Fibroblast of lung (primary cell): ENCODE measurements around the gene TPX2.

Experiments
- EZH2 ChIP-seq: IDR thresholded peaks from 2 replicates; pipeline ENCODE4 v1.5.1; 2012; ENCODE audit warnings: low read length, control low read depth, mild to moderate bottlenecking; ENCODE audit errors: missing control alignments
- TF ChIP-seq, protein P1 (sequence below), 2 donors: IDR thresholded peaks in 1 of 2; conservative IDR thresholded peaks in 1 of 2; 1 replicate in 1 of 2; 2 replicates in 1 of 2; pipeline ENCODE4 v1.5.1; 2011 to 2012; ENCODE audit warnings: low read length in 2 of 2, control low read depth in 1 of 2, inconsistent platforms in 1 of 2, low read depth in 1 of 2, mild to moderate bottlenecking in 1 of 2

DNA sequence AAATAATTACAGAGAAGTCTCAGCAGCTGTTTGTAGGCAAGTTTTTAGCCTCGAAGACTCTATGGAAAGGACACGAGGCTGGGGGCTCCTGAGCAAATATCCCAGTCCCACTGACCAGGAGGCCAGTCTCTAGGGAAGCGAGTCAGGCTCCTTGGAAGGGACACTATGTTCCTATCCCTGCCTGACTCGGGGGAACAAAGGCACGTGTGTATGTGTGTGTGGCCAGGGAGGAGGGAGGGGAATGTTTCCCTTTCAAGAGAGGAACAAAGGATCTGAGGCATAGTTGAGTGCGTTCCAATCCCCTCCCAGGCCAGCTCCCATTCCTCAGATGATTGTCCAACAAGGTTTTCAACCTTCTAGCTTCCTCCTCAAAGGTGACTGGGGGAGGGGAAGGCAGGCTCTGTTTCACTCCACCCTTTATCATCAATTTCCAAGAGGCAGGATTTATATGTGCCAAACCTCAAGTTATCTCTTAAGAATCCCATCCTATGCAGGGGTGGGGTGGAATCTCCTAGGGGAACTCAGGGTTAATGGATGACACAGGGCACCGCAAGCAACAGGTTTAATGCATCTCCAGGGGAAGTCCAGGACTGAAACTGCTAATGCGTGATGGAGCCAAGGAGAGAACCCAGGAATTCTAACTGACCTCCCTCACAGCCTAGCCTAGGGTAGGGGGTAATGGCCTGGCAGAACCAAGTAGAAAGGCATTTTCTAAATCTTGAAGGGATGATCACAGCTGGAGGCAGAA, 26.4 kb upstream of the TPX2 start:
- TF ChIP-seq, protein P1, sequence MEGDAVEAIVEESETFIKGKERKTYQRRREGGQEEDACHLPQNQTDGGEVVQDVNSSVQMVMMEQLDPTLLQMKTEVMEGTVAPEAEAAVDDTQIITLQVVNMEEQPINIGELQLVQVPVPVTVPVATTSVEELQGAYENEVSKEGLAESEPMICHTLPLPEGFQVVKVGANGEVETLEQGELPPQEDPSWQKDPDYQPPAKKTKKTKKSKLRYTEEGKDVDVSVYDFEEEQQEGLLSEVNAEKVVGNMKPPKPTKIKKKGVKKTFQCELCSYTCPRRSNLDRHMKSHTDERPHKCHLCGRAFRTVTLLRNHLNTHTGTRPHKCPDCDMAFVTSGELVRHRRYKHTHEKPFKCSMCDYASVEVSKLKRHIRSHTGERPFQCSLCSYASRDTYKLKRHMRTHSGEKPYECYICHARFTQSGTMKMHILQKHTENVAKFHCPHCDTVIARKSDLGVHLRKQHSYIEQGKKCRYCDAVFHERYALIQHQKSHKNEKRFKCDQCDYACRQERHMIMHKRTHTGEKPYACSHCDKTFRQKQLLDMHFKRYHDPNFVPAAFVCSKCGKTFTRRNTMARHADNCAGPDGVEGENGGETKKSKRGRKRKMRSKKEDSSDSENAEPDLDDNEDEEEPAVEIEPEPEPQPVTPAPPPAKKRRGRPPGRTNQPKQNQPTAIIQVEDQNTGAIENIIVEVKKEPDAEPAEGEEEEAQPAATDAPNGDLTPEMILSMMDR (conservative IDR thresholded peaks at IDR 0.05 in 1 of 2, IDR thresholded peaks at IDR 0.05 in 1 of 2; ENCODE audit: low read depth in 1 of 2, low read length in 2 of 2): no peak
- TF ChIP-seq EZH2: no peak
